ENCODE results near the gene ADAMTS2. TPM values are rescaled to one million over a fixed set of nuclear protein-coding genes. Genes with fewer than 3 reads are reported as not detected.

Gene ADAMTS2
- total and polyA plus RNA-seq, 10 donors = 4.0 to 101 (median 47.5) TPM

GRCh38 chr5:179251276-179251969, 93.8 kb downstream of the ADAMTS2 start:
- H3K4me3 ChIP-seq = no peak overlapping the region
- DNase-seq = peak; percentile 37
- H3K9me3 ChIP-seq = peaks cover 0 to 16% (median 11%) of the 10 kb centered on the region in 8 donors
- WGBS, 5 donors = 79 to 86% (median 85%) methylated on average over 8 of the region's 8 CpGs
- H3K27ac ChIP-seq = no peak overlapping the region
- no peaks in the 10 kb centered on the region for H3K4me1 ChIP-seq
- TF ChIP-seq POLR2AphosphoS5 (IDR thresholded peaks at IDR 0.05) (no peak), POLR2A (IDR thresholded peaks at IDR 0.05) (no peak), CTCF (IDR thresholded peaks at IDR 0.05 in 8 of 11, conservative IDR thresholded peaks at IDR 0.05 in 3 of 11) (no peak)
- H3K27me3 ChIP-seq (replicated peaks in 1 of 7) = no peaks in the 10 kb centered on the region
- intact Hi-C loops (cut with DNase I; ENCODE audit: low total_unique reads) = no loop called here
- H3K36me3 ChIP-seq = no peaks in the 10 kb centered on the region

- H3K4me1 ChIP-seq = no peaks in the 10 kb centered on the region
- no peaks in the 10 kb centered on the region for H3K36me3 ChIP-seq
- DNase-seq = peak; percentile 47
- H3K4me3 ChIP-seq = no peak overlapping the region
- no peaks in the 10 kb centered on the region for H3K27me3 ChIP-seq (replicated peaks in 1 of 7)
- H3K9me3 ChIP-seq = peaks cover 0 to 23% (median 19%) of the 10 kb centered on the region in 8 donors
- 90 to 97% (median 92%) methylated on average over 13 of the region's 13 CpGs for WGBS, 5 donors
- intact Hi-C loops (cut with DNase I; ENCODE audit: low total_unique reads) = no loop called here
- no peak for TF ChIP-seq CTCF (IDR thresholded peaks at IDR 0.05 in 8 of 11, conservative IDR thresholded peaks at IDR 0.05 in 3 of 11)
- no peak for TF ChIP-seq POLR2AphosphoS5 (IDR thresholded peaks at IDR 0.05)
- no peak for TF ChIP-seq POLR2A (IDR thresholded peaks at IDR 0.05)
- no peak overlapping the region for H3K27ac ChIP-seq
These were observed 94.6 kb downstream of the ADAMTS2 start for GRCh38 chr5:179250561-179251225.

- WGBS, 5 donors = 91 to 98% (median 96%) methylated on average over 2 of the region's 2 CpGs
- Histone ChIP-seq H3K4me3 (no peak overlapping the region), H3K27me3 (replicated peaks in 1 of 7) (peaks cover 0 to 10% (median 0%) of the 10 kb centered on the region in 7 donors), H3K36me3 (no peaks in the 10 kb centered on the region), H3K27ac (no peak overlapping the region), H3K4me1 (peaks cover 0 to 34% (median 11%) of the 10 kb centered on the region in 6 donors), H3K9me3 (peaks cover 0 to 23% (median 19%) of the 10 kb centered on the region in 8 donors)
- intact Hi-C loops (cut with DNase I; ENCODE audit: low total_unique reads) = no loop called here
- no peak for TF ChIP-seq POLR2A (IDR thresholded peaks at IDR 0.05)
- no peak for TF ChIP-seq POLR2AphosphoS5 (IDR thresholded peaks at IDR 0.05)
- no peak for TF ChIP-seq CTCF (IDR thresholded peaks at IDR 0.05 in 8 of 11, conservative IDR thresholded peaks at IDR 0.05 in 3 of 11)
- DNase-seq = no peak
These were observed 99.0 kb downstream of the ADAMTS2 start for GRCh38 chr5:179246227-179246626.

- Histone ChIP-seq H3K4me3 (no peak overlapping the region), H3K36me3 (no peaks in the 10 kb centered on the region), H3K9me3 (peaks cover 0 to 23% (median 19%) of the 10 kb centered on the region in 8 donors), H3K4me1 (peaks cover 0 to 45% (median 18%) of the 10 kb centered on the region in 6 donors), H3K27ac (no peak overlapping the region), H3K27me3 (replicated peaks in 1 of 7) (peaks cover 0 to 14% (median 0%) of the 10 kb centered on the region in 7 donors)
- no peak for DNase-seq
- no peak for TF ChIP-seq CTCF (IDR thresholded peaks at IDR 0.05 in 8 of 11, conservative IDR thresholded peaks at IDR 0.05 in 3 of 11)
- TF ChIP-seq POLR2A (IDR thresholded peaks at IDR 0.05) = no peak
- no peak for TF ChIP-seq POLR2AphosphoS5 (IDR thresholded peaks at IDR 0.05)
- intact Hi-C loops (cut with DNase I; ENCODE audit: low total_unique reads) = no loop called here
- 84 to 94% (median 87%) methylated on average over 4 of the region's 4 CpGs for WGBS, 5 donors
These were observed 100.2 kb downstream of the ADAMTS2 start for GRCh38 chr5:179245031-179245430.
